DND-41 (cell line): ENCODE measurements around the gene ITGA1.

ENCODE experiments used
- CTCF ChIP-seq: IDR thresholded peaks from 2 replicates; pipeline ENCODE4 v1.5.1; 2012; ENCODE audit warnings: borderline replicate concordance, low read length, moderate library complexity, mild to moderate bottlenecking; ENCODE audit not compliant: poor library complexity, severe bottlenecking; ENCODE audit errors: extremely low read depth
- EZH2 ChIP-seq: IDR thresholded peaks from 3 replicates; pipeline ENCODE4 v1.6.1; 2012; ENCODE audit warnings: borderline replicate concordance, low read depth, mild to moderate bottlenecking, moderate library complexity, low read length, inconsistent platforms; ENCODE audit not compliant: severe bottlenecking

- TF ChIP-seq CTCF (no peak), EZH2 (no peak)
Measured at GRCh38 chr5:53003144-53003543, 215.4 kb downstream of the ITGA1 start.
